DND-41 (cell line): ENCODE measurements around the gene ALG11.

Source experiments
- CTCF ChIP-seq: IDR thresholded peaks from 2 replicates; pipeline ENCODE4 v1.5.1; 2012; ENCODE audit warnings: borderline replicate concordance, low read length, moderate library complexity, mild to moderate bottlenecking; ENCODE audit not compliant: poor library complexity, severe bottlenecking; ENCODE audit errors: extremely low read depth
- EZH2 ChIP-seq: IDR thresholded peaks from 3 replicates; pipeline ENCODE4 v1.6.1; 2012; ENCODE audit warnings: borderline replicate concordance, low read depth, mild to moderate bottlenecking, moderate library complexity, low read length, inconsistent platforms; ENCODE audit not compliant: severe bottlenecking

- TF ChIP-seq CTCF (no peak), EZH2 (no peak)
Observed at GRCh38 chr13:52022356-52022755, 10.2 kb downstream of the ALG11 start.
